CD4-positive, alpha-beta T cell treated with Interleukin-4 for 1 hour (primary cell): Measurements from ENCODE around the gene KLHL8.

Experiments used
- DNase-seq, 2 donors: peaks; one replicate each; pipeline ENCODE4 v3.0.0-alpha.2; 2020 to 2022

KLHL8 gene

GRCh38 chr4:87120411-87121162 lies 99.8 kb downstream of the KLHL8 start:
- no peak for DNase-seq

- DNase-seq: no peak
These were observed 100.4 kb downstream of the KLHL8 start for GRCh38 chr4:87120010-87120409.

- DNase-seq: no peak
These were observed 101.6 kb downstream of the KLHL8 start for GRCh38 chr4:87118826-87119225.

- no peak for DNase-seq
These were observed 102.0 kb downstream of the KLHL8 start for GRCh38 chr4:87118421-87118820.

- DNase-seq: no peak
These were observed 102.7 kb downstream of the KLHL8 start for GRCh38 chr4:87117732-87118075.

GRCh38 chr4:87117051-87117731 lies 103.2 kb downstream of the KLHL8 start:
- DNase-seq: no peak

- no peak for DNase-seq
These were observed 104.2 kb downstream of the KLHL8 start for GRCh38 chr4:87116231-87116630.

GRCh38 chr4:87114245-87115062 lies 106.0 kb downstream of the KLHL8 start:
- DNase-seq: no peak

GRCh38 chr4:87112063-87112462 lies 108.4 kb downstream of the KLHL8 start:
- DNase-seq: no peak
